ENCODE results near the gene CLTCL1.
A peak's percentile ranks its signal among the peaks of the same experiment; 100 is the strongest.
"Not testable (repeated sequence)": the region's sequence is repeated elsewhere in the genome, so short reads cannot be mapped to it uniquely, and the experiment has no call there.

CLTCL1 gene

DNA sequence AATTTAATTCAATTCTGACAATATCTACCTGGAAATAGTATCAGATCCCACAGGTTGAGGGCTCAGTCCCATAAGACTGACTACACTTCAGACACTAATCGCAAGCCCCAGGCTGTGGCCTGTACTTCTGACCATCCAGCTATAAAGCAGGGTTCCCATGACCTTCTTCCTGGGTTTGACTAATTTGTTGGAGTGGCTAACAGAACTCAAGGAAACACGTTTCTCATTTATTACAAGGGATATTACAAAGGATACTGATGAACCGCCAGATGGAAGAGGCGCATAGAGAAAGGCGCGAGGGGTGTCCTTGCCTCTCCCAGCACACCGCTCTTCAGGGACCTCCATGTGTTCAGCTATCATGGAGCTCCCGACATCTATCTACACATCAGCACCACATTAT is 13.7 kb downstream of the CLTCL1 start:
- Mint-ChIP-seq H3K4me1 (ENCODE audit: low read depth) (no peaks in the 10 kb centered on the region), H3K36me3 (ENCODE audit: low read depth) (no peaks in the 10 kb centered on the region), H3K27me3 (ENCODE audit: low read depth) (peaks cover 4% of the 10 kb centered on the region), H3K27ac (no peak overlapping the region), H3K4me3 (no peak overlapping the region), H3K9me3 (no peaks in the 10 kb centered on the region)
- DNase-seq (ENCODE audit: low spot score): no peak

- Mint-ChIP-seq H3K9me3 (no peaks in the 10 kb centered on the region), H3K4me3 (no peak overlapping the region), H3K27ac (no peak overlapping the region), H3K36me3 (ENCODE audit: low read depth) (no peaks in the 10 kb centered on the region), H3K27me3 (ENCODE audit: low read depth) (peaks cover 4% of the 10 kb centered on the region), H3K4me1 (ENCODE audit: low read depth) (no peaks in the 10 kb centered on the region)
- DNase-seq (ENCODE audit: low spot score): no peak
Measured at GRCh38 chr22:19275919-19276600, 15.5 kb downstream of the CLTCL1 start.

- Mint-ChIP-seq H3K4me1 (ENCODE audit: low read depth) (no peaks in the 10 kb centered on the region), H3K27ac (no peak overlapping the region), H3K27me3 (ENCODE audit: low read depth) (peaks cover 4% of the 10 kb centered on the region), H3K9me3 (no peaks in the 10 kb centered on the region), H3K36me3 (ENCODE audit: low read depth) (no peaks in the 10 kb centered on the region), H3K4me3 (no peak overlapping the region)
- DNase-seq (ENCODE audit: low spot score): no peak
Measured at GRCh38 chr22:19275513-19275912, 16.0 kb downstream of the CLTCL1 start.

- H3K27ac Mint-ChIP-seq: no peak overlapping the region
- no peaks in the 10 kb centered on the region for H3K9me3 Mint-ChIP-seq
- H3K27me3 Mint-ChIP-seq (ENCODE audit: low read depth): peaks cover 4% of the 10 kb centered on the region
- no peaks in the 10 kb centered on the region for H3K4me1 Mint-ChIP-seq (ENCODE audit: low read depth)
- H3K4me3 Mint-ChIP-seq: no peak overlapping the region
- H3K36me3 Mint-ChIP-seq (ENCODE audit: low read depth): no peaks in the 10 kb centered on the region
- DNase-seq (ENCODE audit: low spot score): no peak
Measured at GRCh38 chr22:19275104-19275503, 16.4 kb downstream of the CLTCL1 start.

DNA sequence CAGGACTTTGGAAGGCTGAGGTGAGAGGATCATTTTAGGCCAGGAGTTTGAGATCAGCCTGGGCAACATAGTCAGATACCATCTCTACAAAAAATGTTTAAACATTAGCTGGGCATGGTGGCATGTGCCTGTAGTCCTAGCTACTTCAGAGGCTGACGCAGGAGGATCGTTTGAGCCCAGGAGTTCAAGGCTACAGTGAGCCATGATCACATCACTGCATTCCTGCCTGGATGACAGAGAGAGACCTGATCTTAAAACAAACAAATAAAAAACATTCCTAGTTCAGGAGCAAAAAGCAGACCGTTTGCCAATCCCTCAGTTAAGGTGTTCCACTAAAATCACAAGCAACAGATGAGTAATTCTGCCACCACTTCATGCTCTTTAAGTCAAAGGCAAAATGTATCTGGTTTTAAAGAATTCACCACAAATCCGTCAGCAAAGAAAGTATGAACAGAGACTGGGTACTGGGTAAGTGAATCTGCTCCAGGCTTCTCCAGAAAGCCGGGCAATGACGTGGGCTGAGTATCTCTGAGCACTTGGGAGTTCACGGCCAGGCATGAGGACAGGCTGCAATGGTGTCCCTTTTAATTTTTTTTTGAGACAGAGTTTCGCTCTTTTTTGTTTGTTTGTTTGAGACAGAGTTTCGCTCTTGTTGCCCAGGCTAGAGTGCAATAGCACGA is 19.5 kb downstream of the CLTCL1 start:
- H3K27me3 Mint-ChIP-seq (ENCODE audit: low read depth): peaks cover 6% of the 10 kb centered on the region
- H3K27ac Mint-ChIP-seq: no peak overlapping the region
- no peak overlapping the region for H3K4me3 Mint-ChIP-seq
- no peaks in the 10 kb centered on the region for H3K36me3 Mint-ChIP-seq (ENCODE audit: low read depth)
- DNase-seq (ENCODE audit: low spot score): no peak
- H3K4me1 Mint-ChIP-seq (ENCODE audit: low read depth): no peaks in the 10 kb centered on the region
- H3K9me3 Mint-ChIP-seq: peaks cover 3% of the 10 kb centered on the region

DNA sequence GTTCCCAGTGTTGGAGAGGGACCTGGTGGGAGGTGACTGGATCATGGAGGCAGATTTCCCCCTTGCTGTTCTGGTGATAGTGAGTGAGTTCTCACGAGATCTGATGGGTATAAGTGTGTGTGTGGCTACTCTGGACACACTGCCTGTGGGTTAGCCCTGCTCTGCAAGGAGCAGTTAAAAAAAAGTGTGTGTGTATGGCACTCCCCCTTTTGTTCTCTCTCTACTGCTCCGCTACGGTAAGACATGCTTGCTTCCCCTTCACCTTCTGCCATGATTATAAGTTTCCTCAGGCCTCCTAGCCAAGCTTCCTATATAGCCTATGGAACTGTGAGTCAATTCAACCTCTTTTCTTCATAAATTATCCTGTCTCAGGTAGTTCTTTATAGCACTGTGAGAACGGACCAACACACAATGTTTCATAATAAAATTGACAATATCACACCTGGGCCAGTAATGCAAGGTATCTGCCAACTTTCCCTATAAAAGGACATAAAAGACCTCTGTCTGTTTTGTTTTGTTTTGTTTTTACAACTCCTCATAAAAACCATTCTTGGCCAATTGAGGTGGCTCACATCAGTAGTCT is 20.2 kb downstream of the CLTCL1 start:
- no peak overlapping the region for H3K27ac Mint-ChIP-seq
- no peak for DNase-seq (ENCODE audit: low spot score)
- H3K36me3 Mint-ChIP-seq (ENCODE audit: low read depth): no peaks in the 10 kb centered on the region
- H3K9me3 Mint-ChIP-seq: peaks cover 8% of the 10 kb centered on the region
- peaks cover 6% of the 10 kb centered on the region for H3K27me3 Mint-ChIP-seq (ENCODE audit: low read depth)
- H3K4me1 Mint-ChIP-seq (ENCODE audit: low read depth): no peaks in the 10 kb centered on the region
- H3K4me3 Mint-ChIP-seq: no peak overlapping the region

DNA sequence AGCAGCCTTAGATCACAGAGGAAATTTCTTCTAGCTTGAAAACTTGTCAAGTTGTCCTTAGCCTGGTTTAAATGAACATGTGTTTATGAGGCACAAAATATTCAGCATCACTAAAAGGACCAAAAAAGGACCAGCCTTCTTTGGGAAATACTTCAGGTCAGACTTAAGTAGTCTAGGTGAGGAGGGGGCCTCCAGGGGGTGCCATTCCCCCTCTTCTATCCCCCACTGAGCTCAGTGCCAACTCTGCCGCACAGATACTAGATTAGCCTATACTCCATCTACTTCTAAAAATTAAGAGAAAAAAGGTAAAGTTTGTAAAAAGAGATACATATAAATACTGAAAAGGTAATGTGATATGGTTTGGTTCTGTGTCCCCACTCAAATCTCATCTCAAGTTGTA is 20.6 kb downstream of the CLTCL1 start:
- no peaks in the 10 kb centered on the region for H3K4me1 Mint-ChIP-seq (ENCODE audit: low read depth)
- no peaks in the 10 kb centered on the region for H3K36me3 Mint-ChIP-seq (ENCODE audit: low read depth)
- peaks cover 10% of the 10 kb centered on the region for H3K27me3 Mint-ChIP-seq (ENCODE audit: low read depth)
- peaks cover 13% of the 10 kb centered on the region for H3K9me3 Mint-ChIP-seq
- no peak for DNase-seq (ENCODE audit: low spot score)
- H3K4me3 Mint-ChIP-seq: no peak overlapping the region
- H3K27ac Mint-ChIP-seq: no peak overlapping the region

GRCh38 chr22:19266547-19267086 is 24.9 kb downstream of the CLTCL1 start:
- DNase-seq (ENCODE audit: low spot score): no peak
- no peaks in the 10 kb centered on the region for H3K4me1 Mint-ChIP-seq (ENCODE audit: low read depth)
- H3K4me3 Mint-ChIP-seq: no peak overlapping the region
- H3K9me3 Mint-ChIP-seq: peaks cover 14% of the 10 kb centered on the region
- no peak overlapping the region for H3K27ac Mint-ChIP-seq
- no peaks in the 10 kb centered on the region for H3K36me3 Mint-ChIP-seq (ENCODE audit: low read depth)
- H3K27me3 Mint-ChIP-seq (ENCODE audit: low read depth): peaks cover 9% of the 10 kb centered on the region

- Mint-ChIP-seq H3K4me3 (no peak overlapping the region), H3K27me3 (ENCODE audit: low read depth) (peaks cover 9% of the 10 kb centered on the region), H3K4me1 (ENCODE audit: low read depth) (peaks cover under 1% of the 10 kb centered on the region), H3K27ac (no peak overlapping the region), H3K9me3 (peaks cover 14% of the 10 kb centered on the region), H3K36me3 (ENCODE audit: low read depth) (peaks cover under 1% of the 10 kb centered on the region)
- DNase-seq (ENCODE audit: low spot score): no peak
Measured at GRCh38 chr22:19265779-19266178, 25.7 kb downstream of the CLTCL1 start.

DNA sequence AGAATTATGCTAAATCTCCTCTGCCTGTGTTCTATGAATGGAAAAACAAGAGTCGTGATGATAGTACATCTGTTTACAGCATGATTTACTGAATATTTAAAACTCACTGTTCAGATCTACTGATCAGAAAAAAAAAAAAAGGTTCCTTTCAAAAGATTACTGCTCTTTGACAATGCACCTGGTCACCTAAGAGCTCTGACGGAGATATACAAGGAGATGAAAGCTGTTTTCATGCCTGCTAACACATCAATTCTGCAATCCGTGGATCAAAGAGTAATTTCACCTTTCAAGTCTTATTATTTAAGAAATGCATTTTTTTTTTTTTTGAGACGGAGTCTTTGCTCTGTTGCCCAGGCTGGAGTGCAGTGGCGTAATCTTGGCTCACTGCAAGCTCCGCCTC is 30.7 kb downstream of the CLTCL1 start:
- Mint-ChIP-seq H3K27ac (peak overlapping the region; percentile 53), H3K4me1 (ENCODE audit: low read depth) (peaks cover 10% of the 10 kb centered on the region), H3K9me3 (peaks cover 3% of the 10 kb centered on the region), H3K4me3 (peak overlapping the region; percentile 38), H3K27me3 (ENCODE audit: low read depth) (peaks cover under 1% of the 10 kb centered on the region), H3K36me3 (ENCODE audit: low read depth) (peaks cover 2% of the 10 kb centered on the region)
- DNase-seq (ENCODE audit: low spot score): no peak

GRCh38 chr22:19260194-19260593 is 31.3 kb downstream of the CLTCL1 start:
- Mint-ChIP-seq H3K27me3 (ENCODE audit: low read depth) (no peaks in the 10 kb centered on the region), H3K4me3 (peak overlapping the region; percentile 59), H3K27ac (peak overlapping the region; percentile 38), H3K9me3 (peaks cover 4% of the 10 kb centered on the region), H3K4me1 (ENCODE audit: low read depth) (peaks cover 10% of the 10 kb centered on the region), H3K36me3 (ENCODE audit: low read depth) (peaks cover 2% of the 10 kb centered on the region)
- no peak for DNase-seq (ENCODE audit: low spot score)

DNA sequence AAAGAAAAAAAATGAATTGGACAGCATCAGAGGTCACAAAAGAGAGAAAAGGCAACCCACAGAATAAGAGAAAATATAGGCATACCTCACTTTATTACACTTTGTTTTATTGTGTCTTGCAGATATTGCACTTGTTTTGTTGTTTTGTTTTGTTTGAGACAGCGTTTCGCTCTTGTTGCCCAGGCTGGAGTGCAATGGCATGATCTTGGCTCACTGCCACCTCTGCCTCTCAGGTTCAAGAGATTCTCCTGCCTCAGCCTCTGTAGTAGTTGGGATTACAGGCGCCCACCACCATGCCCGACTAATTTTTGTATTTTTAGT is 32.6 kb downstream of the CLTCL1 start:
- H3K27ac Mint-ChIP-seq: peak overlapping the region; percentile 45
- H3K4me3 Mint-ChIP-seq; DNase-seq (ENCODE audit: low spot score); H3K9me3 Mint-ChIP-seq; H3K36me3 Mint-ChIP-seq (ENCODE audit: low read depth); H3K27me3 Mint-ChIP-seq (ENCODE audit: low read depth): not testable (repeated sequence)
- peaks cover 10% of the 10 kb centered on the region for H3K4me1 Mint-ChIP-seq (ENCODE audit: low read depth)

DNA sequence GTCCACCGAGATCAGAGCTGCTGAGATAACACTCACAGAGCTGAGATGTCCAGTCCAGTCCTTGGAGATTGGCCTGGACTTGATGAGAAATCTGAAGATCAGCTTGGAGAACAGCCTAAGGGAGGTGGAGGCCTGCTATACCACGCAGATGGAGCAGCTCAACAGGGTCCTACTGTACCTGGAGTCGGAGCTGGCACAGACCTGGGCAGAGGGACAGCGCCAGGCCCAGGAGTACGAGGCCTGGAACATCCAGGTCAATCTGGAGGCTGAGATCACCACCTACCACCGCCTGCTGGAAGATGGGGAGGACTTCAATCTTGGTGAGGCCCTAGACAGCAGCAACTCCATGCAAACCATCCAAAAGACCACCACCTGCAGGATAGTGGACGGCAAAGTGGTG is 33.1 kb downstream of the CLTCL1 start:
- peaks cover 10% of the 10 kb centered on the region for H3K4me1 Mint-ChIP-seq (ENCODE audit: low read depth)
- H3K36me3 Mint-ChIP-seq (ENCODE audit: low read depth): peaks cover 2% of the 10 kb centered on the region
- peaks cover 8% of the 10 kb centered on the region for H3K9me3 Mint-ChIP-seq
- H3K4me3 Mint-ChIP-seq: no peak overlapping the region
- DNase-seq (ENCODE audit: low spot score): no peak
- no peak overlapping the region for H3K27ac Mint-ChIP-seq
- no peaks in the 10 kb centered on the region for H3K27me3 Mint-ChIP-seq (ENCODE audit: low read depth)

DNA sequence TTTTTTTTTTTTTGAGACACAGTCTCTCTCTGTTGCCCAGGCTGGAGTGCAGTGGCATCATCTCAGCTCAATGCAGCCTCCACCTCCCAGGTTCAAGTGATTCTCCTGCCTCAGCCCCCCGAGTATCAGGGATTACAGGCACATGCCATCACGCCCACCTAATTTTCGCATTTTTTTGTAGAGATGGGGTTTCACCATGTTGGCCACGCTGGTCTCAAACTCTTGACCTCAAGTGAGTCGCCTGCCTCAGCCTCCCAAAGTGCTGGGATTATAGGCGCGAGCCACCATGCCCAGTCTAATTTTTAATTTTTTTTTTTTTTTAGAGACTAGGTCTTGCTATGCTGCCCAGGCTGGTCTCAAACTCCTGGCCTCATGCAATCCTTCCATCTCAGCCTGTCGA is 35.2 kb downstream of the CLTCL1 start:
- not testable (repeated sequence) for H3K4me3 Mint-ChIP-seq; H3K27ac Mint-ChIP-seq; DNase-seq (ENCODE audit: low spot score); H3K36me3 Mint-ChIP-seq (ENCODE audit: low read depth); H3K27me3 Mint-ChIP-seq (ENCODE audit: low read depth); H3K9me3 Mint-ChIP-seq
- H3K4me1 Mint-ChIP-seq (ENCODE audit: low read depth): peaks cover 10% of the 10 kb centered on the region
